Keratinocyte (primary cell): ENCODE data around the gene MYL7.

ENCODE experiments used
- CTCF ChIP-seq, 3 experiments: IDR thresholded peaks in 1 of 3; conservative IDR thresholded peaks in 1 of 3; optimal IDR thresholded peaks in 1 of 3; 2 replicates in 2 of 3; 3 replicates in 1 of 3; pipeline versions ENCODE3 to v1.5.1; 2011; ENCODE audit warnings: low read length in 3 of 3, mild to moderate bottlenecking in 3 of 3, moderate library complexity in 2 of 3, control low read depth in 1 of 3, inconsistent platforms in 1 of 3; ENCODE audit not compliant: insufficient read depth in 2 of 3; ENCODE audit errors: extremely low read depth in 1 of 3
- EZH2 ChIP-seq: IDR thresholded peaks from one replicate; pipeline ENCODE4 v1.6.1; 2012; ENCODE audit warnings: inconsistent platforms, mild to moderate bottlenecking, low read length, moderate library complexity

GRCh38 chr7:44110719-44111635, 30.2 kb downstream of the MYL7 start:
- no peak for TF ChIP-seq CTCF (optimal IDR thresholded peaks at IDR 0.05 in 1 of 3, IDR thresholded peaks at IDR 0.05 in 1 of 3, conservative IDR thresholded peaks at IDR 0.05 in 1 of 3; ENCODE audit: extremely low read depth in 1 of 3, insufficient read depth in 2 of 3, low read length in 3 of 3)
- TF ChIP-seq EZH2: no peak
